ENCODE data around the gene ATP23.

- TF ChIP-seq NR3C1 (CRISPR knock-in tag; conservative IDR thresholded peaks at IDR 0.05; ENCODE audit: low read depth), result no peak
- no peak for TF ChIP-seq SMAD4 (CRISPR knock-in tag; IDR thresholded peaks at IDR 0.05)
- TF ChIP-seq CREB1 (CRISPR knock-in tag; IDR thresholded peaks at IDR 0.05), result no peak
- no peak for TF ChIP-seq TP53 (CRISPR knock-in tag; IDR thresholded peaks at IDR 0.05)
- TF ChIP-seq CTCF (IDR thresholded peaks at IDR 0.05), result no peak
- no peak for TF ChIP-seq ATF2 (CRISPR knock-in tag; IDR thresholded peaks at IDR 0.05; ENCODE audit: borderline replicate concordance, low read depth)
- TF ChIP-seq ZNF671 (CRISPR knock-in tag; IDR thresholded peaks at IDR 0.05), result no peak
- no peak for TF ChIP-seq ZNF232 (CRISPR knock-in tag; IDR thresholded peaks at IDR 0.05)
- no peak for TF ChIP-seq JUN (CRISPR knock-in tag; IDR thresholded peaks at IDR 0.05)
- TF ChIP-seq E2F4 (CRISPR knock-in tag; IDR thresholded peaks at IDR 0.05; ENCODE audit: borderline replicate concordance, low read depth), result no peak
- no peak for TF ChIP-seq FOXK1 (CRISPR knock-in tag; IDR thresholded peaks at IDR 0.05)
- TF ChIP-seq ATF3 (CRISPR knock-in tag; conservative IDR thresholded peaks at IDR 0.05), result no peak
- no peak for TF ChIP-seq E2F1 (CRISPR knock-in tag; IDR thresholded peaks at IDR 0.05)
- no peak for TF ChIP-seq ATF6 (CRISPR knock-in tag; IDR thresholded peaks at IDR 0.05)
Observed at GRCh38 chr12:58007875-58008274, 66.5 kb downstream of the ATP23 start.

Measured in WTC11 (cell line).